ENCODE data around the gene SLMAP.

Gene SLMAP

GRCh38 chr3:57826245-57826951 is 70.3 kb downstream of the SLMAP start:
- peaks cover 12% of the 10 kb centered on the region for H3K4me1 ChIP-seq (ENCODE audit: low read depth, poor library complexity, severe bottlenecking)
- H3K27ac ChIP-seq = no peak overlapping the region
- H3K9ac ChIP-seq = no peak overlapping the region
- TF ChIP-seq, protein P1, sequence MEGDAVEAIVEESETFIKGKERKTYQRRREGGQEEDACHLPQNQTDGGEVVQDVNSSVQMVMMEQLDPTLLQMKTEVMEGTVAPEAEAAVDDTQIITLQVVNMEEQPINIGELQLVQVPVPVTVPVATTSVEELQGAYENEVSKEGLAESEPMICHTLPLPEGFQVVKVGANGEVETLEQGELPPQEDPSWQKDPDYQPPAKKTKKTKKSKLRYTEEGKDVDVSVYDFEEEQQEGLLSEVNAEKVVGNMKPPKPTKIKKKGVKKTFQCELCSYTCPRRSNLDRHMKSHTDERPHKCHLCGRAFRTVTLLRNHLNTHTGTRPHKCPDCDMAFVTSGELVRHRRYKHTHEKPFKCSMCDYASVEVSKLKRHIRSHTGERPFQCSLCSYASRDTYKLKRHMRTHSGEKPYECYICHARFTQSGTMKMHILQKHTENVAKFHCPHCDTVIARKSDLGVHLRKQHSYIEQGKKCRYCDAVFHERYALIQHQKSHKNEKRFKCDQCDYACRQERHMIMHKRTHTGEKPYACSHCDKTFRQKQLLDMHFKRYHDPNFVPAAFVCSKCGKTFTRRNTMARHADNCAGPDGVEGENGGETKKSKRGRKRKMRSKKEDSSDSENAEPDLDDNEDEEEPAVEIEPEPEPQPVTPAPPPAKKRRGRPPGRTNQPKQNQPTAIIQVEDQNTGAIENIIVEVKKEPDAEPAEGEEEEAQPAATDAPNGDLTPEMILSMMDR (conservative IDR thresholded peaks at IDR 0.05; ENCODE audit: low read depth, low read length) = no peak
- H3K4me3 ChIP-seq (IDR thresholded peaks at IDR 0.05; ENCODE audit: insufficient read depth, low read depth, low read length) = no peak overlapping the region
- H4K20me1 ChIP-seq (ENCODE audit: insufficient read depth) = no peaks in the 10 kb centered on the region
- H3K27me3 ChIP-seq (ENCODE audit: insufficient read depth, low read depth) = no peaks in the 10 kb centered on the region
- no peaks in the 10 kb centered on the region for H3K36me3 ChIP-seq (ENCODE audit: insufficient read depth)
- no peak overlapping the region for H3K4me2 ChIP-seq
- no peaks in the 10 kb centered on the region for H3K79me2 ChIP-seq (ENCODE audit: insufficient read depth, low read depth)
- no peak overlapping the region for H2AFZ ChIP-seq (ENCODE audit: low read depth)

DNA sequence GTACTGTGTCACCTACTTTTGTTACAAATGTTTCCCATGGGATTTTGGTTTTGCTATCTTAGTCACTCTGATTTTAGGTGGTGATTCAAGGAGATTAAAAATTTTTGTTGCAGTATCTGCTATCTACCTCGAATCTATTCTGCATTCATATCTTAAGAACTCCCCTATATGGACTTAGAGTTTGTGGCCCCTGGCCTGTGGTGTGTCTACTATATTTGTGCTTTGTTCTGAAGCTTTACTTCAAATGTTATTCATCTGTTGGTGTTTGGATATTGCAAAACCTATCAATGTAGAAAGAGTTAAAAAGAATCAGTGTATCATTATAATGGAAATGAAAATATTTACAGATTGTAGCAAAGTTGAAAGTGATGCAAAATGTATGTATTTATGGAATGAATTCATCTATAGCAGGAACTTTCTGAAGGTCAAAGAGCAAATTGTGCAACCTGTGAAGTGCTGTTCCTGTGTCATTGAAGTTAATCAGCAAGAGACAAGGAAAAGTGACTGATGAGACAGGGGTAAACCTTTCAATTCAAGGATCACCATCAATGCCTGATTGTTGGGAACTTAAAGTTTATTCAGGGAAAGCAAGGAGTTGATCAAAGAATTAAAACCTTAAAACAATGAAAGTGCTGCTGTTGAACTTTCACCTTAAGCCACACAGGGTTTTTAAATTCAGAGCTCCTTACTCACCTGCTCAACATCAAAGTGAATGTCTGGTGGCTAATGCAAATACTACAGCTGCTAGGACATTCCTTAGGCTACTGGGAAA is 71.0 kb downstream of the SLMAP start:
- Histone ChIP-seq H2AFZ (ENCODE audit: low read depth) (no peak overlapping the region), H3K27ac (no peak overlapping the region), H3K79me2 (ENCODE audit: insufficient read depth, low read depth) (no peaks in the 10 kb centered on the region), H3K9ac (no peak overlapping the region), H3K4me1 (ENCODE audit: low read depth, poor library complexity, severe bottlenecking) (peaks cover 12% of the 10 kb centered on the region), H3K27me3 (ENCODE audit: insufficient read depth, low read depth) (no peaks in the 10 kb centered on the region), H3K36me3 (ENCODE audit: insufficient read depth) (no peaks in the 10 kb centered on the region), H4K20me1 (ENCODE audit: insufficient read depth) (no peaks in the 10 kb centered on the region), H3K4me3 (IDR thresholded peaks at IDR 0.05; ENCODE audit: insufficient read depth, low read depth, low read length) (no peak overlapping the region), H3K4me2 (no peak overlapping the region)
- TF ChIP-seq, protein P1 (conservative IDR thresholded peaks at IDR 0.05; ENCODE audit: low read depth, low read length) = no peak

DNA sequence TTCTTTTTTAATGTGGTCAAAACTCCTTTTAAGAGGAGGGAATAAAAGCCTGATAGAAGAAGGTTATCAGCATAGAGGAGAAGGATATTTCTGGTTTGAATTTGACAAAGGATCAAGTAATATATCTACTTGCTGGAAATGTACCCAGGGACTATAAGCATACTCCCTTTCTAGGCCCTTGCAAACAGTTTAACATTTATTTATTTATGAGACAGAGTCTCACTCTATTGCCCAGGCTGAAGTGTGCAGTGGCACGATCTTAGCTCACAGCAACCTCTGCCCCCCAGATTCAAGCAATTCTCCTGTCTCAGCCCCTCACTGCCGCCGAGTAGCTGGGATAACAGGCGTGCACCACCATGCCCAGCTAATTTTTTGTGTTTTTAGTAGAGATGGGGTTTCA is 71.6 kb downstream of the SLMAP start:
- Histone ChIP-seq H3K27ac (no peak overlapping the region), H3K79me2 (ENCODE audit: insufficient read depth, low read depth) (no peaks in the 10 kb centered on the region), H3K36me3 (ENCODE audit: insufficient read depth) (no peaks in the 10 kb centered on the region), H3K4me3 (IDR thresholded peaks at IDR 0.05; ENCODE audit: insufficient read depth, low read depth, low read length) (no peak overlapping the region), H4K20me1 (ENCODE audit: insufficient read depth) (no peaks in the 10 kb centered on the region), H3K4me1 (ENCODE audit: low read depth, poor library complexity, severe bottlenecking) (peaks cover 12% of the 10 kb centered on the region), H3K4me2 (no peak overlapping the region), H3K27me3 (ENCODE audit: insufficient read depth, low read depth) (no peaks in the 10 kb centered on the region), H2AFZ (ENCODE audit: low read depth) (no peak overlapping the region), H3K9ac (no peak overlapping the region)
- TF ChIP-seq, protein P1 (conservative IDR thresholded peaks at IDR 0.05; ENCODE audit: low read depth, low read length) = no peak

GRCh38 chr3:57832486-57832885 is 76.4 kb downstream of the SLMAP start:
- Histone ChIP-seq H3K9ac (no peak overlapping the region), H3K36me3 (ENCODE audit: insufficient read depth) (no peaks in the 10 kb centered on the region), H4K20me1 (ENCODE audit: insufficient read depth) (no peaks in the 10 kb centered on the region), H3K4me3 (IDR thresholded peaks at IDR 0.05; ENCODE audit: insufficient read depth, low read depth, low read length) (no peak overlapping the region), H3K27ac (no peak overlapping the region), H3K79me2 (ENCODE audit: insufficient read depth, low read depth) (no peaks in the 10 kb centered on the region), H2AFZ (ENCODE audit: low read depth) (no peak overlapping the region), H3K27me3 (ENCODE audit: insufficient read depth, low read depth) (no peaks in the 10 kb centered on the region), H3K4me1 (ENCODE audit: low read depth, poor library complexity, severe bottlenecking) (peaks cover 2% of the 10 kb centered on the region), H3K4me2 (no peak overlapping the region)
- TF ChIP-seq, protein P1 (conservative IDR thresholded peaks at IDR 0.05; ENCODE audit: low read depth, low read length) = no peak

Measured in KMS-11 (cell line).